Calu3 (cell line): ENCODE data around the gene MIB2. TPM values are rescaled to one million over a fixed set of nuclear protein-coding genes. Genes with fewer than 3 reads are reported as not detected.
"Not testable (repeated sequence)": the region's sequence is repeated elsewhere in the genome, so short reads cannot be mapped to it uniquely, and the experiment has no call there.

Experiments
- BruUV-seq: library from RNA; stranded (reverse); fragments of 400-500 nt; replicated peaks from 2 replicates; lab custom pipeline; 2021; lab: Mats Ljungman, UMichigan
- CTCF ChIA-PET: fragments of 300-600 bp; sonication (Branson Sonifier 250); formaldehyde crosslinking; loops from one replicate; lab custom pipeline; 2022; ENCODE audit warnings: antibody characterized with exemption; lab: Charles Lee
- DNase-seq: peaks from one replicate; pipeline ENCODE4 v3.0.0; 2022
- H3K27ac Mint-ChIP-seq: one replicate; pipeline ENCODE4 v1.8.0; 2022; ENCODE audit warnings: mixed read lengths; ENCODE audit not compliant: unreplicated experiment
- H3K27me3 Mint-ChIP-seq: one replicate; pipeline ENCODE4 v1.8.0; 2022; ENCODE audit warnings: mixed read lengths; ENCODE audit not compliant: unreplicated experiment
- H3K36me3 Mint-ChIP-seq: one replicate; pipeline ENCODE4 v1.8.0; 2022; ENCODE audit warnings: mild to moderate bottlenecking, moderate library complexity, mixed read lengths; ENCODE audit not compliant: insufficient read depth, unreplicated experiment
- H3K4me1 Mint-ChIP-seq: one replicate; pipeline ENCODE4 v1.8.0; 2022; ENCODE audit warnings: mild to moderate bottlenecking, low read depth, mixed read lengths; ENCODE audit not compliant: unreplicated experiment
- H3K4me3 Mint-ChIP-seq: one replicate; pipeline ENCODE4 v1.8.0; 2022; ENCODE audit warnings: mild to moderate bottlenecking, low read depth, moderate library complexity, mixed read lengths; ENCODE audit not compliant: unreplicated experiment
- H3K9me3 Mint-ChIP-seq: one replicate; pipeline ENCODE4 v1.8.0; 2022; ENCODE audit warnings: low read depth, mixed read lengths; ENCODE audit not compliant: unreplicated experiment
- intact Hi-C: fragments of 100-400 bp; cut with micrococcal nuclease; formaldehyde crosslinking; loops from one replicate; pipeline ENCODE4 v1.10.0; 2022; ENCODE audit not compliant: unreplicated experiment
- total RNA-seq: library from RNA; stranded (reverse); gene quantifications from 2 replicates; pipeline ENCODE4 v1.2.3, GENCODE V29; 2022
- TF ChIP-seq, protein P1 (sequence below): fragments of 200-600 bp; IDR thresholded peaks from one replicate; pipeline ENCODE4 v1.8.0; 2022; ENCODE audit warnings: antibody characterized with exemption; ENCODE audit not compliant: unreplicated experiment

The MIB2 gene
- total RNA-seq, 1 experiment from 2014 or later: 50.3 TPM

DNA sequence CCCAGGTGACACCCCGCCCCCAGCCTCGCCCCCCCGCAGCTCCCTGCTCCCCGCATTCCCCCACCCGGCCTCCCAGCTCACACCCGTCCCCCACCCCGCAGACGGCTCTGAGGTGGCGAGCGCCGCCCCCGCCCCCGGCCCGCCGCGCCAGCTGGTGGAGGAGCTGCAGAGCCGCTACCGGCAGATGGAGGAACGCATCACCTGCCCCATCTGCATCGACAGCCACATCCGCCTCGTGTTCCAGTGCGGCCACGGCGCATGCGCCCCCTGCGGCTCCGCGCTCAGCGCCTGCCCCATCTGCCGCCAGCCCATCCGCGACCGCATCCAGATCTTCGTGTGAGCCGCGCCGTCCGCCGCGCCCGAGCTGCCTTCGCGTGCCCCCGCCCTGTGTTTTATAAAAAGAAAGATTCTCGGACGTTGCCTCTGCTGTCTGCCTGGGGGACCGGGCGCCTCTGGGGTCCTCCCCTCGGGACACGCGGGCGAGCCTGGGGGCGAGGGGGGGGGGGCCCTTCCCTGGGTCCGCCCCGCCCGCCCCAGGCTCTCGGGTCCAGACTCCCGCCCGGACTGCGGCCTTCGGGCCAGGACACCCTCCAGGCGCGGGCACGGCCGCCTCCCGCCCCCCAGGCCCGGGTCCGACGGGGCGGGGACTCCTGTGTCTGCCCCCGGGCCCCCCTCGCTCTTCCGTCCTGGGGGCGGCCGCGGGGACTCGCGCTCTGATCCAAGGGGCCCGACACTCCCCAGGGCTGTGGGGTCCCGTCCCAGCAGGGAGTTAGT, 15.1 kb downstream of the MIB2 start:
- H3K9me3 Mint-ChIP-seq: no peaks in the 10 kb centered on the region
- TF ChIP-seq, protein P1, sequence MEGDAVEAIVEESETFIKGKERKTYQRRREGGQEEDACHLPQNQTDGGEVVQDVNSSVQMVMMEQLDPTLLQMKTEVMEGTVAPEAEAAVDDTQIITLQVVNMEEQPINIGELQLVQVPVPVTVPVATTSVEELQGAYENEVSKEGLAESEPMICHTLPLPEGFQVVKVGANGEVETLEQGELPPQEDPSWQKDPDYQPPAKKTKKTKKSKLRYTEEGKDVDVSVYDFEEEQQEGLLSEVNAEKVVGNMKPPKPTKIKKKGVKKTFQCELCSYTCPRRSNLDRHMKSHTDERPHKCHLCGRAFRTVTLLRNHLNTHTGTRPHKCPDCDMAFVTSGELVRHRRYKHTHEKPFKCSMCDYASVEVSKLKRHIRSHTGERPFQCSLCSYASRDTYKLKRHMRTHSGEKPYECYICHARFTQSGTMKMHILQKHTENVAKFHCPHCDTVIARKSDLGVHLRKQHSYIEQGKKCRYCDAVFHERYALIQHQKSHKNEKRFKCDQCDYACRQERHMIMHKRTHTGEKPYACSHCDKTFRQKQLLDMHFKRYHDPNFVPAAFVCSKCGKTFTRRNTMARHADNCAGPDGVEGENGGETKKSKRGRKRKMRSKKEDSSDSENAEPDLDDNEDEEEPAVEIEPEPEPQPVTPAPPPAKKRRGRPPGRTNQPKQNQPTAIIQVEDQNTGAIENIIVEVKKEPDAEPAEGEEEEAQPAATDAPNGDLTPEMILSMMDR: no peak
- H3K27ac Mint-ChIP-seq: no peak overlapping the region
- CTCF ChIA-PET: no interaction called here
- peaks cover 5% of the 10 kb centered on the region for H3K36me3 Mint-ChIP-seq
- no peak for DNase-seq
- intact Hi-C loops: no loop called here
- H3K4me3 Mint-ChIP-seq: no peak overlapping the region
- BruUV-seq: no TSS peak
- no peaks in the 10 kb centered on the region for H3K27me3 Mint-ChIP-seq
- no peaks in the 10 kb centered on the region for H3K4me1 Mint-ChIP-seq

DNA sequence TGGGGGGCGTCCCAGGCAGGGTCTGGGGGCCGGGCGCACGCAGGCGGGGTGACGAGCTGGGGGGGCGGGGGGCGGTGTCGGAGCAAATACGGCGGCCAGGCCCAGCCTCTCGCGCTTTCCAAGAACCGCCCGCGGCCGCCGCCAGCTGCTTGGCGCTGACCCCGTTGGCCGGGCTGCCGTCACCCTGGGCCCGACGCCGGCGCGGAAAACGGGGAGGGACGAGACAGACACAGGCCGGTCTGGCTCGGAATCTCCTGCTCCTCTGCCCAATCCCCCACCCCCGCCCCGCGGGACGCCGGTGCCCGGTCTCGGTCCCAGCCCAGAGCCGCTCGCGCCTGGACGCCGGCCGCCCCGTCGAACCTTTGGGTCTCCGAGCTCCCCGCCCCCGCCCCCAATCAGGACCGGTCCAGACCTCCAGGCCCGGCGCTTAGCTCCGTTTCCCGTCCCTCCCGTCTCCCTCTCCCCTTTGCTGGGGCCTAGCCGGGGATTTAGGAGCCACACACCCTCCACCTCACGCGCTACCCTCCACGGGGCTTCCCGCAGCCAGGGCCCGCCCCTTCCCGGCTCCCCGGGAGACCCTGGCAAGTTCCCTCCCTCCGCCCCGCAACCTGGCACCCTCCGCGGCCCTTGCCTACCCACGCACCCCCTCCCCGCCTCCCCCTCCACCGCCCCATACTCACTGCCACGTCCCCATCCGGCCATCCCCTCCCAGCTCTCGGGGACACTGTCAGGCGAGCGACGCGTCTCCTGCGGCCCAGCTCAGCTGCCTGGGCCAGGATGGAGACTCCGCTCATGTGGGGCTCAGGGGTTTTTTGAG, 15.9 kb downstream of the MIB2 start:
- TF ChIP-seq, protein P1: no peak
- Mint-ChIP-seq H3K4me1 (no peaks in the 10 kb centered on the region), H3K4me3 (no peak overlapping the region), H3K9me3 (no peaks in the 10 kb centered on the region), H3K27ac (no peak overlapping the region), H3K27me3 (no peaks in the 10 kb centered on the region), H3K36me3 (peaks cover 6% of the 10 kb centered on the region)
- no TSS peak for BruUV-seq
- intact Hi-C loops: no loop called here
- DNase-seq: no peak
- CTCF ChIA-PET: no interaction called here

DNA sequence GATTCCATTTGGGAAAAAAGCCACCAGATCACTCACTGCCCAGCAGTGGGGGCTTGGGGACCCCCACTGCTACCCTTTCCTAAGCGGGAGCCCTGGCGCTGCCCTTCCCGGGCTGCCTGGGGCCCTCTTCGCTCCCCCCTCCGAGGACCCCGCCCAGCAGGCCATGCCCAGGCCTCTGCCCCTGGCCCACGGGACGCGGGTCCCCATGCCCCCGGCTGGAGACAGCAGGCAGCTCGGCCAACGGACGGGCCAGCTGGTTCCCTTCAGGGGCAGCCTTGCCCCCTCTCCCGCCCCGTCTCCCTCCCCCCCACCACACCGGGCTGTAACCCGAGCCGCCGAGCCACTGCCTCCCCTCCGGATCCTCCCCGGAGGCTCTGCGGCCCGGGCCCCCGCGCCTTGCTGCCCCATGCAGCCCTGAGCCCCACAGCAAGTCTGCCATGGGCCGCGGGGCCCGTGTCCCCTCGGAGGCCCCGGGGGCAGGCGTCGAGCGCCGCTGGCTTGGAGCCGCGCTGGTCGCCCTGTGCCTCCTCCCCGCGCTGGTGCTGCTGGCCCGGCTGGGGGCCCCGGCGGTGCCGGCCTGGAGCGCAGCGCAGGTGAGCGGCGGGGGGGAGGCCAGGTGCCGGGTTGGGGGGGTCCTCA, 16.6 kb downstream of the MIB2 start, which contains the start of gene MMP23B:
Gene MMP23B (plus strand): TSS at position 392 of the 639 bp plus-strand sequence. CDS start 46 bp downstream, at position 438.
- no peak for DNase-seq
- H3K27me3 Mint-ChIP-seq: no peaks in the 10 kb centered on the region
- BruUV-seq: no TSS peak
- intact Hi-C loops: no loop called here
- no peak within 1 kb of the TSS for H3K27ac Mint-ChIP-seq
- H3K4me1 Mint-ChIP-seq: no peaks in the 10 kb centered on the region
- CTCF ChIA-PET: no interaction called here
- peaks cover 12% of the 10 kb centered on the region for H3K36me3 Mint-ChIP-seq
- TF ChIP-seq, protein P1: no peak
- H3K9me3 Mint-ChIP-seq: no peaks in the 10 kb centered on the region
- H3K4me3 Mint-ChIP-seq: no peak within 1 kb of the TSS

DNA sequence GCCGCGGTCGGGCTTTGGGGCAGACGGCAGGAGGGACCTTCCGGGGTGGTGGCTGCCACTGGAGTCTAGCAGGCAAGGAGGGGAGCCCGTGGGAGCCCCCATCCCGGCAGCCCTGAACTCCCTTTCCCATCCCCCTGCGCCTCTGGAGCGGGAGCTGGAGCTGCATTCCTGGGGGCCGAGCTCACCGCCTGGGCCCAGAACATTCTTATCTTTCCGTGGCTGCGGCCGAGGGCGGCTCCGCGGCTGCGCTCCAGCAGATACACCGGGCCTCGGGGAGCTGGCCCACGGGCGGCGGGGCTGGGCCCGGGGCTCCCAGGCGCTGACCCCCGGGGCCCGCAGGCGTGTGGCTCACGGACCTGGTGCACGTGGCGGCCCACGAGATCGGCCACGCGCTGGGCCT, 18.1 kb downstream of the MIB2 start:
- H3K9me3 Mint-ChIP-seq, intact Hi-C loops, H3K4me1 Mint-ChIP-seq, H3K4me3 Mint-ChIP-seq, H3K36me3 Mint-ChIP-seq, CTCF ChIA-PET, BruUV-seq, H3K27ac Mint-ChIP-seq, DNase-seq, H3K27me3 Mint-ChIP-seq: not testable (repeated sequence)

DNA sequence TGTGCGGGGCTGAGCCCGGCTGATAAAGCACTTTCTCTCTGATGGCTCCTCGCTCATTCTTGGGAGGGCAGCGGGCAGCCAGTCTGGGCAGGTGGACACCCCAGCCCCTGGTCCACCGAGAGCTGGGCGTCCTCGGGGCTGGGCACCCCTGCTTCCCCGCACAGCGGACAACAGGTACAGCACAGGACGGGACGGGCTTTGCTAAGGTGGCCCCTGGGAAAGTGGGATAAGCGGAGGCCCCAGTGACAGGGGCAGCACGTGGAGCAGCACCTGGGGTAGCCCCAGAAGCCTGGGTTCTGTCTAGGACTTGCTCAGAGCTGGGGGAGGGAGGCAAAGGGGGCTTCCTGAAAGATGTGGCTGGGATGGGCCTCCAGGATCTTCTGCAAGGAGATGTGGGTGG, 19.3 kb downstream of the MIB2 start:
- DNase-seq, CTCF ChIA-PET, H3K27ac Mint-ChIP-seq, H3K9me3 Mint-ChIP-seq, H3K27me3 Mint-ChIP-seq, BruUV-seq, H3K36me3 Mint-ChIP-seq, H3K4me3 Mint-ChIP-seq, intact Hi-C loops, H3K4me1 Mint-ChIP-seq: not testable (repeated sequence)

DNA sequence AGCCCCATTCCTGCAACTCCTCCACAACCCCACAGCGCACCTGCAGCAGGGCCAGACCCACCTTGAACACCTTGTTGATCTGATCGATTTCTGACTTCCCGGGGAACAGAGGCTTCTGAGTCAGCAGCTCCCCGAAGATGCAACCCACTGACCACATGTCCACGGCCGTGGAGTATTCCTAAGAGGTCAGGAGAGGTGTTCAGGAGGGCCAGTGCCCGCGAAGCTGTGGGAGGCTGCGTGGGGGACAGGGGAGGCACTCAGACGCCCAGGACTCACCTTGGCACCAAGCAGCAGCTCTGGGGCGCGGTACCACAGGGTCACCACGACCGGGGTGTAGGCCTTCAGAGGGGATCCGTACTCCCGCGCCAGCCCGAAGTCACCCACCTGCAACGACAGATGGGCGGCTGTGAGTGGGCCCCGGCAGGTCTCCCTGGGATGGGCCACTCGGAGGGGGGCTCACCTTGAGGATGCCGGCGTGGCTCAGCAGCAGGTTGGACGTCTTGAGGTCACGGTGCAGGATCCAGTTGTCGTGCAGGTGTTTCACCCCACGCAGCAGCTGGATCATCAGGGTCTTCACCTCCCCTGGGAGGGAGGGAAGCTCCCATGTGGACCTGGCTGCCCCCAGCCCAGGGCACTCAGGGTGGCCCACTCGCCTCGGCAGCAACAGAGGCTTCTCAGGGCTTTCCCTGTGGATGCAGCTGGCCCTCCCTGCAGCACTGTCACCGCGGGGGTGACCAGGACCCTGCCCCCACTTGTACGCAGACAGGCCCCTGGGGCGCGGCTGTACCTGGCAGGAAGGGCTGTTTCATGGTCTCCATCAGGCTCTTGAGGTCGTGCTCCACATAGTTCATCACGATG, 21.6 kb downstream of the MIB2 start:
- H3K4me3 Mint-ChIP-seq, H3K27ac Mint-ChIP-seq, H3K36me3 Mint-ChIP-seq, H3K9me3 Mint-ChIP-seq, H3K27me3 Mint-ChIP-seq, BruUV-seq, DNase-seq, intact Hi-C loops, H3K4me1 Mint-ChIP-seq, CTCF ChIA-PET: not testable (repeated sequence)
